Stimulated activated CD8-positive, alpha-beta memory T cell treated with anti-CD3 and anti-CD28 coated beads, Interleukin-2, amount 100 ng/mL, for 48 hours (primary cell): ENCODE measurements around the gene PEF1.

Experiments
- DNase-seq, 2 donors: peaks; one replicate each; pipeline ENCODE4 v3.0.0-alpha.2; 2020; ENCODE audit warnings: low read depth in 2 of 2

Gene PEF1

DNA sequence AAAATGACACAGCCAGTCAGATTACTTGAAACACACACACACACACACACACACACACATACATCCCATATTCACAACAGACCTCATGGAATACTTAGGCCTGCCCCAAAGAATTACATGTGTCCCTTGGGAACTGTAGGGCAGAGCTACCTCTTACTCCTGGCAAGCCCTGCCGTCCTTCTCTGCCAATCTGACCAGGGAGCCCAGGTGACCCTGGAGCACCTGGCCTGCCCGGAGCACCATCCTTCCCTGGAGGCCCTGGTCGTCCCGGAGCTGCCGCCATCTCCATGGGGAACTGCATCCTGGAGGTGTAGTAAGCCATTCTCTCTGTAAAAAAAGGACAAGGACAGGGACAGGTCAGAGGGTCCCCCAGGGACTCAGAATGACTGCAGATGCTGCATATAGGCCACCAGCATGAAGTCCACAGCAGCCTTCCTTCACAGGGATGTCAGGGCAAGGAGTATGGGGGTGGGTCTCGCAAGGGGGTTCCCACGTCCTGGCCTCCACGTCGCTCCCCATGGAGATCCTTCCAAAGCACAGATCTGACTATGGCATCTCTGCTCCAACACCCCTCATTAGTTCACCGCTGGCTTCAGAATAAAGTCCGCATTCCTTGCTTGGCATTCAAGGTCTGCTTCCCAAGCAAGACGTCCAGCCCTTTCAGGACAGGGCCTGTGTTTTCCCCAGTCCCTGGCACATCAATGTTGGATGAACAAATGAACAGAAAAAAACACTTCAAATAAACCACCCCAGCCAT is 9.2 kb upstream of the PEF1 start:
- DNase-seq, result no peak

- no peak for DNase-seq
These were observed 8.3 kb upstream of the PEF1 start for GRCh38 chr1:31652891-31653499.

GRCh38 chr1:31651766-31652165 is 7.1 kb upstream of the PEF1 start:
- DNase-seq, result no peak

DNA sequence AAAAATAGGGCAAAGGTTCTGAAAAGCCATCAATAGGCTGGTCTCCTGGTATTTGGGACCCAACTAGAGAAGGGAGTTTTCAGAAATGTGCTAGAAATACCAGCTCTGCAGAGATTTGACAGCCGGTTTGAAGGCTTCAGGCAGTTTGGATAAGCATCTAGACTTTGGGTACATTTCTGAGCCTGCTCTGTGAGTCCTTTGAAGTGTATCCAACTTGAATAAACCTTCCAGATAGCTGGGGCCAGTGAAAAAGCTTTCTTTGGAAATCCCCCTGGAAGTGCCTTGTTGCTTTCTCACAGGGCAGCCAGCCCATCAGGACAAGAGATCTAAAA is 6.4 kb upstream of the PEF1 start:
- DNase-seq, result no peak

DNA sequence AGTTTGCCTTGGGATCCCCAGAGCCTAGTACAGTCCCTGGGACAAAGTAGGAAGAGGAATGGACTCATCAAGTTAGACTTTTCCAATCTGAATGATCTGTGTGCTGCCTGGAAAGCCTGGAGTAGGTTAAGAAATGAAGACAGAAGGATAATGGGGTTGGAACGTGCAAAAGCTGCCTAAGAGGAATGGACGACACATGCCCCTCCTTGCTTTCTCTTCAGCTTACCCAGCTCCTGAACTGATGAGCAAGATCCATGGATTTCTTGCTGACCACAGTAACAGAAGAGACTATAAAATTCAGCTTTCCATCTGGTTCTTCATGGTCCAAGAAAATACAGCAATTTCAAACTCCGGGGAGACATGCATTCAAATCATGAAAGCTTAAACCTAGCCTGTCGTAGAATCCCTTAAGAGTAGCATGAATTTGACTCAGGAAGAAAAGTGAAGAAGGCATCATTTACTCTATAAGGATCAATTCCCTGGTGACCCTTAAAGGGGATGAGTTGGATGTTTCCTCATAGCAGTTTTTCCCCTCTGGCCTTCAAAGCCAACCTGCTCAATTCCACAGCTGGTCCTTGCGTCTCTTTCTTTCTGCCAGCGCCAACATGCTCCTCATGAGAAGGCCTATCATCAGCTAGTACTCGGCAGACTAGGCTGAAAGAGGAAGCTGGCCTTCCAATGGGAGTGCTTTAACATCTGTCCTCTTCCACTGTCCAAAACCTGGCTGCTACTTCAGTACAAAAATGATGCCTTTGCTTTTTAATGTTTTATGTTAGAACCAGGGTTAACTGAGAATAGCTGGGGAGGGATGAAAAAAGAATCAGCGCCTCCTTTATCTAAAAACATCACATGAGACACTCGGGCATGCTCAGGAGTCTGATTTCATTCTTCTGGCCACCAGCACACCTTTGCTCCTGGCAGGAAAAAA is 5.7 kb upstream of the PEF1 start:
- DNase-seq, result no peak

- no peak for DNase-seq
These were observed 4.1 kb upstream of the PEF1 start for GRCh38 chr1:31648641-31649357.

- no peak for DNase-seq
These were observed 3.5 kb upstream of the PEF1 start for GRCh38 chr1:31648190-31648589.

DNA sequence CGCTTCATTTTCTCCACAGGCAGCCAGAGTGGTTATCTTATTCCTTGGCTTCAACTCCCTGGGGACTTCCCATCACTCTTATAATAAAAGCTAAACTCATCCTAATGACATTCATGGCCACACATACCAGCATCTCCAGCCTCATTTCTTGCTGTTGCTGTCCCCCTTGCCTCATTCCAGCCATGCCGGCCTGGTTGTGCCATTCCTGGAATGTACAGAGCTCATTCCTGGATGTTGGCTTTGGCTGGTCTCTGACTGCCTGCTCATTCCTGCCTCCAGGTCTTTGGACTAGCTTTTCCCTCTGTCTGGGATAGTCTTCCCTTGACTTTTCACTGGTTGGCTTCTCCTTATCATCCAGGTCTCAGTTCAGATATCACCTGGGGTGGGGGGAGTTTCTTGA is 2.4 kb upstream of the PEF1 start:
- DNase-seq, result no peak

DNA sequence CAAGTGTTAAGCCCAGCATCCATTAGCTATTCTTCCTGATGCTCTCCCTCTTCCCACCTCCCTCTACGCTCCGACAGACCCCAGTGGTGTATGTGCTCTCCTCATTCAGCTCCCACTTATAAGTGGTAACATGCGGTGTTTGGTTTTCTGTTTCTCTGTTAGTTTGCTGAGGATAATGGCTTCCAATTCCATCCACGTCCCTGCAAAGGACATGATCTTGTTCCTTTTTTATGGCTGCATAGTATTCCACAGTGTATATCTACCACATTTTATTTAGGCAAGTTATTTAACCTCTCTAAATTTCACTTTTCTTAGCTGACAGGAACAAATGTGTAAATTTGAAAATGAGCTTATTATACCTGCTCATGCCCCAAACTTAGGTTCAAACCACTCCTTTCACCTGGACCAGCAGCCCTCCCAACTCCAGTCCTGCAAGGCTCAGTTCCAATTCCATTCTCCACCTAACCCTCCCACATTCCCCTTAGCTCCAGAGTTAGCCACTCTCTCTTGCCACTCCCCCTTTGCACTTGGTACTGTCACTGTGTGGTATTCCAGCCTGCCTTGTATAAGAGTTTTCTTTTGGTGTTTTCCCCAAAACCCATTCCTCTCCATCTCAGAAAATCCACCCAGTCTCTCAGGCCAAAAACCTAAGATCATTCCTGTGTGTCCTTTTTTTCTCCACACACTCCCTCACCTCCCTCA is 1.7 kb upstream of the PEF1 start:
- no peak for DNase-seq

DNA sequence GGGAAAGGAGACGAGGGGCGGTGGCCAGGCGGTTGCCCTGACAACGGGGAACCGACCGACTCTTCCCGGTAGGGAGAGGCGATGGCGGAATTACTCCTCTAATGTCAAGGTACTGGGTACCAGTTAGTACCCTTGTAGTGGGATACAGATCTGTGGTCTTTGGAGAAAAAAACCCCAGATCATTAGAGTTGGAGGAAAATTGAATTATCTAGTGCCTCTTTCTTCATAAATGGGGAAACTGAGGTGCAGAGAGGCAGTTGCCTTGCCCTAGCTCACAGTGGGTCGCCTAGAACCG is 545 bp upstream of the PEF1 start:
- DNase-seq, result no peak

GRCh38 chr1:31643976-31644559 is 608 bp downstream of the PEF1 start:
- DNase-seq, result no peak

DNA sequence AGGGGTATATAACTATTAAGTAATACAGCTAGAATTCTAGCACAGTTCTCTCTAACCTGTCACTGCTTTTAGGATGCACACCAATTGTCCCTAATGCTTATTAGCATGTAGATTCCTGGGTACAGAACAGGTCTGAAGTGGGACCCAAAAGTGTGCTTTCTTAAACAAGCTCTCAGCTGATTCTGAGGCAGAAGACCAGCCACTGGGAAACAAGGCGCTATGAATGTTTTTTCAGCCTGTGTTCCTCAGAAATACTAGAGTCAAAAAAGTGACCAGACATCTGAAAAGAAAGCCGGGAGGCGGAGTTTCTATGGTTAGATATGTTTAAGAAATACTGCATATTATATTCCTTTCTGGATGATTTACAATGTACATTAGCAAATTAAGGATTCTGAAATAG is 1.8 kb downstream of the PEF1 start:
- no peak for DNase-seq

DNA sequence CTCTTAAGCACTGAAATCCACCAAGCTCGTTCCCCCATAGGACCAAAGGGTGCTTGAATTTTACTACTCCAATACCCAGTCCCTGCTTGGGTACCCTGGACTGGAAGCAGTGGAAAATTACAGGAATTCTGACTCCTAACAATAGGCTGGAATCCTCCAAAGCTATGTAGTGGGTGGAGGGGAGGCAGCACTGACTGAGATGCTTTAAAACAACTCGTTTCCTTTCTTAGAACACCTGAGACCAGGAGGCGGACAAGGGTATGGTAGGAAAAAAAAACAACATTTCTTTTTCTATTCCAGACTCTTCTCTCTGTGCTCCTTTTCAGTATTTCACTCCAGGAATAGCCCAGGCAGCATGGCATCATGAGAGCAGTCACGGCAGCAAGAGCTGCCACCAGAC is 2.3 kb downstream of the PEF1 start:
- DNase-seq, result no peak

- no peak for DNase-seq
These were observed 3.7 kb downstream of the PEF1 start for GRCh38 chr1:31640964-31641363.

DNA sequence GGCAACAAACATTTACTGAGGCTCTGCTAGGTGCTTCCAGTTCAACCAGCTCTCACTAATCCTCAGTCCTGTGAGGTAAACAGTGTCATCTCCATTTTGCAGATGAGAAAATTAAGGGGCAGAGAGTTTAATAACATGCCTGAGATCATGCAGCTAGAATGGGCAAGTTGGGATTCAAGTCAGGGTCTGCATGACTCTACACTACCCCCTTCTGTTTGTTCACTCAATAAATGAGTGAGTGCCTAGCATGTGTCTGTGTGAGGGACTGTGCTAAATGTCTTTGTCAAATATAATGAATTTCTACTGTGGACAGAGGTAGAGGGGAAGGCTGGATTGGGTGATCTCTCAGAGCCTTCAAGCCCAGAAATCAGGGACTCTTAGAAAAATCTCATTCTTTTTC is 4.5 kb downstream of the PEF1 start:
- DNase-seq, result no peak

DNA sequence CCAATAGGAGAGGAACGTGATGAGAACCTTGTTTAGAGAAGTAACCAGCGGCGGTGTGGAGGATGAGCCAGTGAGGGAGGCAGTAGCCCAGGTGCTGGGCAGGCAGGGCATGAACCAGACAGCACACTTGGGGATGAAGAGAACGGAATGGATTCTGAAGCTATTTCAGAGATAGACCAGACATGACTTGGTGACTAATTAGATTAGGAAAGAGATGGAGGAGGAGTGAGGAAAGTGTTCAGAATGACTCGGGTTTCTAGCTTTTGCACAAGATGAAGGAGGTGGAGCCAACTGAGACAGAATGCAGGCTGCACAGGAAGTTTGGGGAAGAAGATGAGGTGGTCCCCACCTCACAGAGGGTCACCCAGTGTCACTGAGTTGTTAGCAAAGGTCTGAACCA is 5.1 kb downstream of the PEF1 start:
- DNase-seq, result no peak

DNA sequence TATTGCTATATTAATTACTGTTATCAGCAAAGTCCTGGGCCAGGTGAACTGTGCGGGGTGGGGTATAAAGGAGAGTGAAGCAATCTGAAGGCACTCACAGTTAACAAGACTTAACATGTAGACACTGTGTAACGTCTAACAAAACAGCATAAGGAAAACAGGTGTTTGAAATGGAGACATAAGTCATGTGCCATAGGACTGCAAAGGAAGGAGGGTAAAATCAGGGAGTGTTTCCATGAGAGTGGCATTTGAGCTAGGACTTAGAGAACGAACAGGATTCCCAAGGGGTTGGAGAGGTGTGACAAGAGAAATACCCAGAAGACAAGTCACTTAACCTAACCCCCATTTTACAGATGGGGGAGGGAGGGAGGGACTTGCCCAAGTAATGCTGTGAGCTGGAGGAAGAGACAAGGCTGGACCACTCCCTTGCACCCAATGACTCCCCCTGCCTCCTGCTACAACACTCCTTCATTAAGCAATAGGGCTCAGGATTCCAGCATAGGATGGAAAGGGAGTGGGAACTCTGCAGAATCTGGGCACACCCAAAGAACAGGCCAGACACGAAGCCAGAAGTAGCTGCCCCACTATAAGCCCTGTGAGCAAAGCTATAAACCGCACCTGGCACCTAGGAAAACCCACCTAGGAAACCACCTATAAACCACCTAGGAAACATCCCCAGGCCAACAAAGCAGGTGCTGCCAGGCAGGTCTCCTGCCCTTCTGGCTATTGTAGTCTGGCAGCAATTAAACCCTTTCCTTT is 6.6 kb downstream of the PEF1 start:
- DNase-seq, result no peak

GRCh38 chr1:31633117-31633516 is 11.6 kb downstream of the PEF1 start:
- DNase-seq, result peak; percentile 21 to 28

- no peak for DNase-seq
These were observed 12.0 kb downstream of the PEF1 start for GRCh38 chr1:31632649-31633048.

- no peak for DNase-seq
These were observed 15.6 kb downstream of the PEF1 start for GRCh38 chr1:31628931-31629556.
